Activated T-cell treated with anti-CD3 and anti-CD28 coated beads, Interleukin-2, amount 50 U/mL, for 4 hours (primary cell): ENCODE data around the gene DLX3. TPM values are rescaled to one million over a fixed set of nuclear protein-coding genes. Genes with fewer than 3 reads are reported as not detected.

Experiments used
- ATAC-seq, 2 donors: fragments of 200-7000 bp; cut with Tn5 transposase; one replicate each; pipeline ENCODE4 v1.10.0; 2021
- DNase-seq: peaks from one replicate; pipeline ENCODE4 v3.0.0-alpha.2; 2020
- H3K27me3 Mint-ChIP-seq: one replicate; pipeline ENCODE4 v1.8.0; 2021; ENCODE audit warnings: low read depth, mixed read lengths
- H3K36me3 Mint-ChIP-seq: one replicate; pipeline ENCODE4 v1.8.0; 2022; ENCODE audit warnings: mixed read lengths; ENCODE audit not compliant: insufficient read depth
- H3K4me1 Mint-ChIP-seq: one replicate; pipeline ENCODE4 v1.8.0; 2021; ENCODE audit warnings: low read depth, mixed read lengths
- H3K4me3 Mint-ChIP-seq: one replicate; pipeline ENCODE4 v1.8.0; 2021; ENCODE audit warnings: mild to moderate bottlenecking, moderate library complexity, mixed read lengths
- H3K9me3 Mint-ChIP-seq: one replicate; pipeline ENCODE4 v1.8.0; 2021; ENCODE audit warnings: mixed read lengths
- total RNA-seq, 3 donors: library from RNA; stranded (reverse); gene quantifications; one replicate each; pipeline ENCODE4 v1.2.1, GENCODE V29; 2021

Gene DLX3
- total RNA-seq, 3 donors from 2014 or later, result 0.08 to 0.47 (median 0.25) TPM

- DNase-seq, result no peak
- H3K9me3 Mint-ChIP-seq, result no peaks in the 10 kb centered on the region
- ATAC-seq, result no peak
- no peaks in the 10 kb centered on the region for H3K36me3 Mint-ChIP-seq
- H3K27me3 Mint-ChIP-seq, result peaks cover 39% of the 10 kb centered on the region
- no peaks in the 10 kb centered on the region for H3K4me1 Mint-ChIP-seq
- H3K4me3 Mint-ChIP-seq, result no peak overlapping the region
Observed at GRCh38 chr17:49955157-49955556, 39.9 kb downstream of the DLX3 start.

GRCh38 chr17:49952912-49953497 lies 42.0 kb downstream of the DLX3 start:
- ATAC-seq, result no peak
- no peak for DNase-seq
- H3K27me3 Mint-ChIP-seq, result peaks cover 56% of the 10 kb centered on the region
- H3K4me3 Mint-ChIP-seq, result no peak overlapping the region
- no peaks in the 10 kb centered on the region for H3K4me1 Mint-ChIP-seq
- no peaks in the 10 kb centered on the region for H3K9me3 Mint-ChIP-seq
- H3K36me3 Mint-ChIP-seq, result no peaks in the 10 kb centered on the region

GRCh38 chr17:49952209-49952911 lies 42.7 kb downstream of the DLX3 start:
- Mint-ChIP-seq H3K4me3 (no peak overlapping the region), H3K36me3 (no peaks in the 10 kb centered on the region), H3K9me3 (no peaks in the 10 kb centered on the region), H3K27me3 (peaks cover 59% of the 10 kb centered on the region), H3K4me1 (no peaks in the 10 kb centered on the region)
- ATAC-seq (peak; percentile 94 to 97), DNase-seq (peak; percentile 76)

GRCh38 chr17:49951362-49952082 lies 43.5 kb downstream of the DLX3 start:
- Mint-ChIP-seq H3K36me3 (no peaks in the 10 kb centered on the region), H3K9me3 (no peaks in the 10 kb centered on the region), H3K27me3 (peaks cover 58% of the 10 kb centered on the region), H3K4me1 (no peaks in the 10 kb centered on the region), H3K4me3 (no peak overlapping the region)
- no peak for ATAC-seq
- DNase-seq, result no peak

- H3K36me3 Mint-ChIP-seq, result no peaks in the 10 kb centered on the region
- H3K4me3 Mint-ChIP-seq, result no peak overlapping the region
- ATAC-seq, result no peak
- no peaks in the 10 kb centered on the region for H3K9me3 Mint-ChIP-seq
- no peak for DNase-seq
- H3K27me3 Mint-ChIP-seq, result peaks cover 65% of the 10 kb centered on the region
- no peaks in the 10 kb centered on the region for H3K4me1 Mint-ChIP-seq
Observed at GRCh38 chr17:49949634-49950033, 45.4 kb downstream of the DLX3 start.

- ATAC-seq, result no peak
- Mint-ChIP-seq H3K9me3 (no peaks in the 10 kb centered on the region), H3K36me3 (no peaks in the 10 kb centered on the region), H3K27me3 (peaks cover 63% of the 10 kb centered on the region), H3K4me3 (no peak overlapping the region), H3K4me1 (no peaks in the 10 kb centered on the region)
- no peak for DNase-seq
Observed at GRCh38 chr17:49946964-49947584, 48.0 kb downstream of the DLX3 start.

- H3K9me3 Mint-ChIP-seq, result no peaks in the 10 kb centered on the region
- H3K27me3 Mint-ChIP-seq, result peaks cover 54% of the 10 kb centered on the region
- H3K4me1 Mint-ChIP-seq, result no peaks in the 10 kb centered on the region
- H3K36me3 Mint-ChIP-seq, result no peaks in the 10 kb centered on the region
- ATAC-seq (no peak), DNase-seq (no peak)
- no peak overlapping the region for H3K4me3 Mint-ChIP-seq
Observed at GRCh38 chr17:49946208-49946607, 48.8 kb downstream of the DLX3 start.

GRCh38 chr17:49944273-49944870 lies 50.7 kb downstream of the DLX3 start:
- Mint-ChIP-seq H3K36me3 (no peaks in the 10 kb centered on the region), H3K4me3 (no peak overlapping the region), H3K27me3 (peaks cover 44% of the 10 kb centered on the region), H3K4me1 (no peaks in the 10 kb centered on the region), H3K9me3 (no peaks in the 10 kb centered on the region)
- DNase-seq (no peak), ATAC-seq (no peak)

- Mint-ChIP-seq H3K27me3 (peaks cover 37% of the 10 kb centered on the region), H3K4me1 (no peaks in the 10 kb centered on the region), H3K36me3 (no peaks in the 10 kb centered on the region), H3K4me3 (no peak overlapping the region), H3K9me3 (no peaks in the 10 kb centered on the region)
- ATAC-seq, result no peak
- no peak for DNase-seq
Observed at GRCh38 chr17:49942947-49943346, 52.1 kb downstream of the DLX3 start.

GRCh38 chr17:49941427-49941826 lies 53.6 kb downstream of the DLX3 start:
- H3K9me3 Mint-ChIP-seq, result no peaks in the 10 kb centered on the region

More at GRCh38 chr17:49941427-49941826, 53.6 kb downstream of the DLX3 start:
- Mint-ChIP-seq H3K4me3 (no peak overlapping the region), H3K27me3 (peaks cover 34% of the 10 kb centered on the region), H3K4me1 (no peaks in the 10 kb centered on the region), H3K36me3 (no peaks in the 10 kb centered on the region)
- ATAC-seq (no peak), DNase-seq (no peak)

Other genes starting within 250 kb of the DLX3 start
- gene FAM117A, start 231.1 kb downstream of the DLX3 start, total RNA-seq, result 10 to 100 TPM; 10.3 to 12.1 (median 11.6) TPM
- gene KAT7, start 206.5 kb downstream of the DLX3 start, total RNA-seq, result 10 to 100 TPM; 59.4 to 66.6 (median 63.8) TPM
- gene TAC4, start 147.2 kb downstream of the DLX3 start, total RNA-seq, result not detected
- 1 to 10 TPM in 1 of 3 donors, under 1 TPM in 2; 0.73 to 1.1 (median 0.99) TPM for gene DLX4, start 26.0 kb downstream of the DLX3 start, total RNA-seq
- gene ITGA3, start 60.9 kb upstream of the DLX3 start, total RNA-seq, result 10 to 100 TPM in 1 of 3 donors, 1 to 10 TPM in 2; 9.2 to 10.2 (median 9.4) TPM
- 10 to 100 TPM in 1 of 3 donors, 1 to 10 TPM in 2; 8.8 to 11.7 (median 9.2) TPM for gene PDK2, start 100.1 kb upstream of the DLX3 start, total RNA-seq
- under 1 TPM; 0.47 to 0.78 (median 0.52) TPM for gene SAMD14, start 134.9 kb upstream of the DLX3 start, total RNA-seq
- gene PPP1R9B, start 155.5 kb upstream of the DLX3 start, total RNA-seq, result 10 to 100 TPM; 70.2 to 82.2 (median 76.6) TPM
- gene SGCA, start 170.8 kb upstream of the DLX3 start, total RNA-seq, result not detected
- gene COL1A1, start 206.4 kb upstream of the DLX3 start, total RNA-seq, result 1 to 10 TPM; 1.6 to 3.2 (median 2.8) TPM